HG03432 (cell line): ENCODE results near the gene HSPA12A.

ENCODE experiments used
- ATAC-seq: cut with Tn5 transposase; IDR thresholded peaks from one replicate; pipeline ENCODE4 v1.9.1; 2021; ENCODE audit warnings: mild to moderate bottlenecking, moderate library complexity; ENCODE audit not compliant: unreplicated experiment

Gene HSPA12A

GRCh38 chr10:116744163-116744753, 1.9 kb upstream of the HSPA12A start:
- ATAC-seq: no peak

- ATAC-seq: no peak
Observed at GRCh38 chr10:116743266-116744064, 1.1 kb upstream of the HSPA12A start.

- peak; percentile 4 for ATAC-seq
Observed at GRCh38 chr10:116741391-116742351, 695 bp downstream of the HSPA12A start.

GRCh38 chr10:116740971-116741370, 1.4 kb downstream of the HSPA12A start:
- no peak for ATAC-seq

- ATAC-seq: no peak
Observed at GRCh38 chr10:116738339-116738738, 4.0 kb downstream of the HSPA12A start.

GRCh38 chr10:116737627-116738327, 4.6 kb downstream of the HSPA12A start:
- no peak for ATAC-seq

GRCh38 chr10:116733566-116733965, 8.8 kb downstream of the HSPA12A start:
- no peak for ATAC-seq

GRCh38 chr10:116732573-116732972, 9.8 kb downstream of the HSPA12A start:
- ATAC-seq: no peak

GRCh38 chr10:116730464-116731260, 11.7 kb downstream of the HSPA12A start:
- ATAC-seq: no peak

- no peak for ATAC-seq
Observed at GRCh38 chr10:116729243-116729642, 13.1 kb downstream of the HSPA12A start.

- no peak for ATAC-seq
Observed at GRCh38 chr10:116728526-116729096, 13.8 kb downstream of the HSPA12A start.

- no peak for ATAC-seq
Observed at GRCh38 chr10:116723428-116724281, 18.7 kb downstream of the HSPA12A start.

GRCh38 chr10:116722736-116723427, 19.5 kb downstream of the HSPA12A start:
- ATAC-seq: no peak

- no peak for ATAC-seq
Observed at GRCh38 chr10:116721547-116722392, 20.6 kb downstream of the HSPA12A start.

- no peak for ATAC-seq
Observed at GRCh38 chr10:116720668-116721546, 21.5 kb downstream of the HSPA12A start.

- peak; percentile 43 for ATAC-seq
Observed at GRCh38 chr10:116720241-116720643, 22.1 kb downstream of the HSPA12A start.
